Fibroblast of lung (primary cell): Measurements from ENCODE around the gene ALDOB. TPM values are rescaled to one million over a fixed set of nuclear protein-coding genes. Genes with fewer than 3 reads are reported as not detected.

ENCODE experiments used
- DNase-seq, 2 donors: peaks; one replicate each; pipeline versions ENCODE4 v3.0.0 to v3.0.0-alpha.2; 2010; ENCODE audit warnings: low read depth in 2 of 2
- H2AFZ ChIP-seq: 2 replicates; pipeline ENCODE4 v1.5.1; 2012; ENCODE audit warnings: low read length, control low read depth, inconsistent platforms
- H3K27ac ChIP-seq: 2 replicates; pipeline ENCODE4 v1.5.1; 2011; ENCODE audit warnings: low read length, control low read depth; ENCODE audit not compliant: insufficient read depth
- H3K27me3 ChIP-seq: 2 replicates; pipeline ENCODE4 v1.5.1; 2011; ENCODE audit warnings: mild to moderate bottlenecking, low read length; ENCODE audit not compliant: control insufficient read depth, insufficient read depth
- H3K36me3 ChIP-seq: 2 replicates; pipeline ENCODE4 v1.5.1; 2011; ENCODE audit warnings: low read length; ENCODE audit not compliant: control insufficient read depth, insufficient read depth
- H3K4me1 ChIP-seq: 2 replicates; pipeline ENCODE4 v1.5.1; 2011; ENCODE audit warnings: low read length; ENCODE audit not compliant: control insufficient read depth, insufficient read depth; ENCODE audit errors: extremely low read depth
- H3K4me2 ChIP-seq: 2 replicates; pipeline ENCODE4 v1.5.1; 2011; ENCODE audit warnings: low read length, control low read depth; ENCODE audit not compliant: insufficient read depth; ENCODE audit errors: extremely low read depth
- H3K4me3 ChIP-seq, 4 experiments: fragments of 200-600 bp in 1 of 4; sonication (generic) in 1 of 4; replicated peaks in 1 of 4; 2 replicates each; pipeline ENCODE4 v1.5.1; 2011 to 2016; ENCODE audit warnings: low read length in 4 of 4, low read depth in 3 of 4, mild to moderate bottlenecking in 3 of 4, control low read depth in 2 of 4, inconsistent platforms in 1 of 4, mixed read lengths in 1 of 4; ENCODE audit not compliant: insufficient read depth in 1 of 4; ENCODE audit errors: control extremely low read depth in 1 of 4
- H3K79me2 ChIP-seq: 2 replicates; pipeline ENCODE4 v1.5.1; 2012; ENCODE audit warnings: mild to moderate bottlenecking, low read length, inconsistent platforms; ENCODE audit not compliant: control insufficient read depth, insufficient read depth
- H3K9ac ChIP-seq: 2 replicates; pipeline ENCODE4 v1.5.1; 2011; ENCODE audit warnings: mild to moderate bottlenecking, low read length, control low read depth; ENCODE audit not compliant: insufficient read depth
- H3K9me3 ChIP-seq: 2 replicates; pipeline ENCODE4 v1.5.1; 2012; ENCODE audit warnings: low read depth, low read length; ENCODE audit not compliant: control insufficient read depth, insufficient read depth
- H4K20me1 ChIP-seq: 2 replicates; pipeline ENCODE4 v1.5.1; 2011; ENCODE audit warnings: low read length; ENCODE audit not compliant: control insufficient read depth, insufficient read depth; ENCODE audit errors: extremely low read depth
- EZH2 ChIP-seq: IDR thresholded peaks from 2 replicates; pipeline ENCODE4 v1.5.1; 2012; ENCODE audit warnings: low read length, control low read depth, mild to moderate bottlenecking; ENCODE audit errors: missing control alignments
- polyA plus RNA-seq, 2 donors: library from polyadenylated mRNA; depleted of rRNA in 1 of 2; stranded (reverse) in 1 of 2; unstranded in 1 of 2; fragments of >200 nt; gene quantifications; 2 replicates each; pipeline ENCODE4 v1.2.1, GENCODE V29; 2011 to 2012; ENCODE audit warnings: missing spikeins in 1 of 2
- total RNA-seq: library from RNA; depleted of rRNA; stranded (reverse); fragments of >200 nt; gene quantifications from 2 replicates; pipeline ENCODE4 v1.2.1, GENCODE V29; 2014
- TF ChIP-seq, protein P1 (sequence below), 2 donors: IDR thresholded peaks in 1 of 2; conservative IDR thresholded peaks in 1 of 2; 1 replicate in 1 of 2; 2 replicates in 1 of 2; pipeline ENCODE4 v1.5.1; 2011 to 2012; ENCODE audit warnings: low read length in 2 of 2, control low read depth in 1 of 2, inconsistent platforms in 1 of 2, low read depth in 1 of 2, mild to moderate bottlenecking in 1 of 2

The ALDOB gene
- total and polyA plus RNA-seq, 2 donors (not counting 1 experiment from before 2014, with no cell fraction given): not detected

GRCh38 chr9:101371813-101372212 is 63.8 kb downstream of the ALDOB start:
- no peak overlapping the region for H2AFZ ChIP-seq
- H4K20me1 ChIP-seq: no peaks in the 10 kb centered on the region
- no peaks in the 10 kb centered on the region for H3K36me3 ChIP-seq
- H3K4me2 ChIP-seq: no peak overlapping the region
- DNase-seq: no peak
- no peak overlapping the region for H3K4me3 ChIP-seq
- H3K9ac ChIP-seq: no peak overlapping the region
- H3K4me1 ChIP-seq: no peaks in the 10 kb centered on the region
- H3K27ac ChIP-seq: no peak overlapping the region
- H3K27me3 ChIP-seq: no peaks in the 10 kb centered on the region
- no peaks in the 10 kb centered on the region for H3K79me2 ChIP-seq
- H3K9me3 ChIP-seq: no peaks in the 10 kb centered on the region
- TF ChIP-seq EZH2: no peak
- TF ChIP-seq, protein P1, sequence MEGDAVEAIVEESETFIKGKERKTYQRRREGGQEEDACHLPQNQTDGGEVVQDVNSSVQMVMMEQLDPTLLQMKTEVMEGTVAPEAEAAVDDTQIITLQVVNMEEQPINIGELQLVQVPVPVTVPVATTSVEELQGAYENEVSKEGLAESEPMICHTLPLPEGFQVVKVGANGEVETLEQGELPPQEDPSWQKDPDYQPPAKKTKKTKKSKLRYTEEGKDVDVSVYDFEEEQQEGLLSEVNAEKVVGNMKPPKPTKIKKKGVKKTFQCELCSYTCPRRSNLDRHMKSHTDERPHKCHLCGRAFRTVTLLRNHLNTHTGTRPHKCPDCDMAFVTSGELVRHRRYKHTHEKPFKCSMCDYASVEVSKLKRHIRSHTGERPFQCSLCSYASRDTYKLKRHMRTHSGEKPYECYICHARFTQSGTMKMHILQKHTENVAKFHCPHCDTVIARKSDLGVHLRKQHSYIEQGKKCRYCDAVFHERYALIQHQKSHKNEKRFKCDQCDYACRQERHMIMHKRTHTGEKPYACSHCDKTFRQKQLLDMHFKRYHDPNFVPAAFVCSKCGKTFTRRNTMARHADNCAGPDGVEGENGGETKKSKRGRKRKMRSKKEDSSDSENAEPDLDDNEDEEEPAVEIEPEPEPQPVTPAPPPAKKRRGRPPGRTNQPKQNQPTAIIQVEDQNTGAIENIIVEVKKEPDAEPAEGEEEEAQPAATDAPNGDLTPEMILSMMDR (conservative IDR thresholded peaks at IDR 0.05 in 1 of 2, IDR thresholded peaks at IDR 0.05 in 1 of 2; ENCODE audit: low read depth in 1 of 2, low read length in 2 of 2): no peak

Other genes starting within 250 kb of the ALDOB start
- gene BAAT, start 50.8 kb downstream of the ALDOB start, total RNA-seq: not detected in 2 replicates
- 0.02 and 0.03 TPM in 2 replicates for gene BAAT, start 50.8 kb downstream of the ALDOB start, polyA plus RNA-seq
- 12.2 and 14.6 TPM in 2 replicates for gene MRPL50, start 37.2 kb downstream of the ALDOB start, total RNA-seq
- 11.8 and 13.2 TPM in 2 replicates for gene MRPL50, start 37.2 kb downstream of the ALDOB start, polyA plus RNA-seq
- 19.3 and 21.8 TPM in 2 replicates for gene ZNF189, start 36.9 kb downstream of the ALDOB start, total RNA-seq
- gene ZNF189, start 36.9 kb downstream of the ALDOB start, polyA plus RNA-seq: 6.6 and 8.7 TPM in 2 replicates
- 29.6 and 34.2 TPM in 2 replicates for gene RNF20, start 98.1 kb upstream of the ALDOB start, total RNA-seq
- 20.1 and 23.0 TPM in 2 replicates for gene RNF20, start 98.1 kb upstream of the ALDOB start, polyA plus RNA-seq
- not detected in 2 replicates for gene PPP3R2, start 159.2 kb upstream of the ALDOB start, total RNA-seq
- gene PPP3R2, start 159.2 kb upstream of the ALDOB start, polyA plus RNA-seq: not detected in 2 replicates